ENCODE data around the gene PJVK.

DNA sequence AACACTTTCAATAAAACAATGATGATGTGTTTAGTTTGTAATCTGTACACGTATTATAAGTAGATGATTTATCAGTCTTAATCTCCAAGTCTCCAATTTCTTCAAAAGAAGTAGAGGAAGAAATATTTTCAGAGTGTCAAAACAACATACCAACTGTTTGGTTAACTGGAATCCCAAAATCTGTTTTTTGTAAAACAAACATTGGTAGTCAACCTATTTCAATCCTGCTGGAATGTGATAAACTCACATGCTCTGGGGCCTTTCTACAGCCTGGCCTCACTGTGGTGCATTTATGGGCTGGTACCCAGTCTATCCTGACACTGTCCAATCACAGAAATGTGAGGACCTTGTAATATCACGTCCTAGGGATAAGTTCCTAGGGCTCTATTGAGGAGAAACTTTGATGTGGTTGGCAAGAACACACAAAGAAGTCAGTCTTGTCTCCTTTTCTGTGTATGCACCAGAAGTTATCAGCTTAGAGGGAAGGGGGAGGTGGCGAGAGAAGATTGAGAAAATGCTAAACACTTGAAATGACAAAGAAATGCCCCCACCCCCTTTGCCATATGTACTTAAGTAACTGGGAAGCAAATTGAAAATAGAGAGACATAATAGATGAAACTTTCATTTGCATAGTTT is 47.4 kb upstream of the PJVK start:
- TF ChIP-seq CTCF (IDR thresholded peaks at IDR 0.05 in 2 of 3, conservative IDR thresholded peaks at IDR 0.05 in 1 of 3; ENCODE audit: borderline replicate concordance in 1 of 3, insufficient read depth in 1 of 3, low read depth in 2 of 3, low read length in 2 of 3) (no peak), SP1 (IDR thresholded peaks at IDR 0.05; ENCODE audit: low read depth) (no peak), FOSL1 (IDR thresholded peaks at IDR 0.05; ENCODE audit: low read depth) (no peak), REST (IDR thresholded peaks at IDR 0.05; ENCODE audit: low read depth) (no peak), EZH2phosphoT487 (IDR thresholded peaks at IDR 0.05; ENCODE audit: borderline replicate concordance) (no peak), JUND (IDR thresholded peaks at IDR 0.05) (no peak), ZFX (IDR thresholded peaks at IDR 0.05) (no peak), POLR2AphosphoS5 (IDR thresholded peaks at IDR 0.05; ENCODE audit: low read depth, low read length) (no peak), EZH2 (IDR thresholded peaks at IDR 0.05) (no peak), POLR2A (IDR thresholded peaks at IDR 0.05; ENCODE audit: borderline replicate concordance, extremely low read depth, insufficient read depth, insufficient read length) (no peak), CEBPB (IDR thresholded peaks at IDR 0.05; ENCODE audit: low read depth) (no peak), TCF7L2 (IDR thresholded peaks at IDR 0.05; ENCODE audit: borderline replicate concordance, extremely low read depth, insufficient read depth, insufficient read length) (no peak), MAX (IDR thresholded peaks at IDR 0.05) (no peak)
- TF ChIP-seq, protein P1, sequence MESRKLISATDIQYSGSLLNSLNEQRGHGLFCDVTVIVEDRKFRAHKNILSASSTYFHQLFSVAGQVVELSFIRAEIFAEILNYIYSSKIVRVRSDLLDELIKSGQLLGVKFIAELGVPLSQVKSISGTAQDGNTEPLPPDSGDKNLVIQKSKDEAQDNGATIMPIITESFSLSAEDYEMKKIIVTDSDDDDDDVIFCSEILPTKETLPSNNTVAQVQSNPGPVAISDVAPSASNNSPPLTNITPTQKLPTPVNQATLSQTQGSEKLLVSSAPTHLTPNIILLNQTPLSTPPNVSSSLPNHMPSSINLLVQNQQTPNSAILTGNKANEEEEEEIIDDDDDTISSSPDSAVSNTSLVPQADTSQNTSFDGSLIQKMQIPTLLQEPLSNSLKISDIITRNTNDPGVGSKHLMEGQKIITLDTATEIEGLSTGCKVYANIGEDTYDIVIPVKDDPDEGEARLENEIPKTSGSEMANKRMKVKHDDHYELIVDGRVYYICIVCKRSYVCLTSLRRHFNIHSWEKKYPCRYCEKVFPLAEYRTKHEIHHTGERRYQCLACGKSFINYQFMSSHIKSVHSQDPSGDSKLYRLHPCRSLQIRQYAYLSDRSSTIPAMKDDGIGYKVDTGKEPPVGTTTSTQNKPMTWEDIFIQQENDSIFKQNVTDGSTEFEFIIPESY (IDR thresholded peaks at IDR 0.05; ENCODE audit: extremely low read depth, insufficient replicate concordance, low read length) = no peak
